HepG2 (cell line): Measurements from ENCODE around the gene KIRREL3. TPM values are rescaled to one million over a fixed set of nuclear protein-coding genes. Genes with fewer than 3 reads are reported as not detected.

Source experiments
- ATAC-seq: fragments of 200-7000 bp; cut with Tn5 transposase; 3 replicates; pipeline ENCODE4 v1.9.1; 2020; ENCODE audit warnings: mild to moderate bottlenecking, moderate library complexity
- BruUV-seq: library from RNA; stranded (reverse); fragments of 400-500 nt; replicated peaks from 2 replicates; lab custom pipeline; 2021; lab: Mats Ljungman, UMichigan
- CTCF ChIA-PET: fragments of 300-600 bp; formaldehyde crosslinking; extraction: SDS; loops from one replicate; lab custom pipeline; 2021; ENCODE audit warnings: low total read pairs, inconsistent platforms, low intra/inter-chr PET ratio; lab: Yijun Ruan, JAX
- POLR2A ChIA-PET: fragments of 350-600 bp; sonication (Branson Sonifier 250); formaldehyde crosslinking; loops from one replicate; lab custom pipeline; 2020; ENCODE audit warnings: antibody characterized with exemption, inconsistent platforms; lab: Yijun Ruan, JAX
- DNase-seq: peaks from one replicate; pipeline ENCODE4 v3.0.0-alpha.2; 2015; ENCODE audit warnings: low spot score
- FAIRE-seq: peaks from 3 replicates; lab custom pipeline; 2011; peaks lifted over from hg19 to GRCh38; lab: Jason Lieb, UNC
- H2AFZ ChIP-seq: one replicate; pipeline ENCODE4 v1.6.1; 2011; ENCODE audit warnings: low read length, inconsistent platforms
- H3K27ac ChIP-seq: fragments of 300-600 bp; 3 replicates; pipeline ENCODE4 v1.8.0; 2011; ENCODE audit warnings: mixed run types, mild to moderate bottlenecking, mixed read lengths, low read length, inconsistent platforms; ENCODE audit not compliant: insufficient read depth; ENCODE audit errors: extremely low read length
- H3K27me3 ChIP-seq, 2 experiments: fragments of 200-600 bp in 1 of 2; 2 replicates in 1 of 2; 3 replicates in 1 of 2; pipeline versions ENCODE4 v1.6.0 to v1.8.0; 2011; ENCODE audit warnings: low read length in 2 of 2, mild to moderate bottlenecking in 2 of 2, moderate library complexity in 2 of 2, inconsistent platforms in 1 of 2; ENCODE audit not compliant: insufficient read depth in 2 of 2, control insufficient read depth in 1 of 2
- H3K36me3 ChIP-seq, 2 experiments: fragments of 200-600 bp in 1 of 2; replicated peaks in 1 of 2; 2 replicates in 1 of 2; 3 replicates in 1 of 2; pipeline versions ENCODE4 v1.5.1 to v1.8.0; 2011; ENCODE audit warnings: low read length in 2 of 2, inconsistent platforms in 1 of 2; ENCODE audit not compliant: insufficient read depth in 2 of 2, control insufficient read depth in 1 of 2
- H3K4me1 ChIP-seq: 2 replicates; pipeline ENCODE4 v1.5.1; 2012; ENCODE audit warnings: low read length, inconsistent platforms; ENCODE audit not compliant: insufficient read depth
- H3K4me2 ChIP-seq: 2 replicates; pipeline ENCODE4 v1.6.0; 2011; ENCODE audit warnings: low read depth, low read length, inconsistent platforms
- H3K4me3 ChIP-seq, 3 experiments: fragments of 200-600 bp in 1 of 3; sonication (generic), shearing (Covaris generic) in 1 of 3; replicated peaks in 1 of 3; 2 replicates each; pipeline ENCODE4 v1.5.1; 2011 to 2016; ENCODE audit warnings: low read length in 3 of 3, inconsistent platforms in 2 of 3, low read depth in 2 of 3, mild to moderate bottlenecking in 2 of 3, control low read depth in 1 of 3, mixed read lengths in 1 of 3; ENCODE audit not compliant: insufficient read depth in 1 of 3
- H3K79me2 ChIP-seq: one replicate; pipeline ENCODE4 v1.6.1; 2011; ENCODE audit warnings: low read length, inconsistent platforms; ENCODE audit not compliant: insufficient read depth
- H3K9ac ChIP-seq: 2 replicates; pipeline ENCODE4 v1.6.0; 2011; ENCODE audit warnings: mild to moderate bottlenecking, low read depth, low read length, inconsistent platforms; ENCODE audit not compliant: insufficient read depth
- H3K9me3 ChIP-seq: 2 replicates; pipeline ENCODE4 v1.5.1; 2012; ENCODE audit warnings: mild to moderate bottlenecking, low read length
- H4K20me1 ChIP-seq: 2 replicates; pipeline ENCODE4 v1.6.0; 2011; ENCODE audit warnings: inconsistent platforms, mild to moderate bottlenecking, low read length, moderate library complexity; ENCODE audit not compliant: insufficient read depth
- ETV6 ChIP-seq: sonication (generic); formaldehyde crosslinking; conservative IDR thresholded peaks from 2 replicates; pipeline ENCODE4 v1.4.0; 2020; ENCODE audit warnings: missing genetic modification reagents
- HMG20B ChIP-seq: conservative IDR thresholded peaks from 2 replicates; pipeline ENCODE4 v1.6.1; 2016; ENCODE audit warnings: missing genetic modification reagents, missing compliant biosample characterization
- HOXA3 ChIP-seq: sonication (generic); formaldehyde crosslinking; IDR thresholded peaks from 2 replicates; pipeline ENCODE4 v1.5.0; 2020; ENCODE audit warnings: missing genetic modification reagents
- MIXL1 ChIP-seq: IDR thresholded peaks from 2 replicates; pipeline ENCODE4 v1.6.1; 2016
- PPARG ChIP-seq: conservative IDR thresholded peaks from 2 replicates; pipeline ENCODE4 v1.6.1; 2016; ENCODE audit warnings: missing biosample characterization, missing genetic modification reagents
- RBM39 ChIP-seq: fragments of 200-400 bp; formaldehyde crosslinking; IDR thresholded peaks from one replicate; pipeline ENCODE4 v1.6.1; 2018; ENCODE audit warnings: antibody characterized with exemption, mild to moderate bottlenecking, low read depth, low read length; ENCODE audit not compliant: poor library complexity, severe bottlenecking
- SCMH1 ChIP-seq: sonication (generic); formaldehyde crosslinking; IDR thresholded peaks from 2 replicates; pipeline ENCODE4 v1.9.0; 2021; ENCODE audit warnings: missing genetic modification reagents, mild to moderate bottlenecking, borderline replicate concordance
- ZNF33A ChIP-seq: sonication (generic); formaldehyde crosslinking; IDR thresholded peaks from 2 replicates; pipeline ENCODE4 v1.5.1; 2020; ENCODE audit warnings: missing genetic modification reagents, mild to moderate bottlenecking, moderate library complexity, borderline replicate concordance
- ZNF678 ChIP-seq: sonication (generic); formaldehyde crosslinking; IDR thresholded peaks from 2 replicates; pipeline ENCODE4 v1.4.0; 2020; ENCODE audit warnings: mild to moderate bottlenecking, missing genetic modification reagents
- ZNF772 ChIP-seq: sonication (generic); formaldehyde crosslinking; IDR thresholded peaks from 2 replicates; pipeline ENCODE4 v1.5.0; 2020; ENCODE audit warnings: mild to moderate bottlenecking, missing genetic modification reagents
- ZNF878 ChIP-seq: sonication (generic); formaldehyde crosslinking; IDR thresholded peaks from 2 replicates; pipeline ENCODE4 v1.8.1; 2023; ENCODE audit warnings: mild to moderate bottlenecking, missing genetic modification reagents, moderate library complexity
- WGBS: methylation state at CpG from one replicate; pipeline ENCODE4 v1.1.6; 2017; ENCODE audit warnings: low lambda C conversion rate; 5-methylcytosine and 5-hydroxymethylcytosine counted together
- in situ Hi-C: cut with HindIII; loops from 2 replicates; pipeline ENCODE4 v1.10.0; 2017; ENCODE audit warnings: low pct_unique_long_range_greater_than_20kb; ENCODE audit not compliant: extremely low pct_ligation_motif_present
- intact Hi-C: fragments of 100-400 bp; cut with micrococcal nuclease; formaldehyde crosslinking; loops from one replicate; pipeline ENCODE4 v1.10.0; 2022; ENCODE audit not compliant: unreplicated experiment
- polyA plus RNA-seq, 8 experiments: library from polyadenylated mRNA; depleted of rRNA in 3 of 8; stranded (reverse) in 7 of 8; unstranded in 1 of 8; fragments of >200 nt; fragmentation: Illumina TruSeq in 4 of 8; extraction: Trizol in 4 of 8; gene quantifications; 2 replicates each; pipeline versions ENCODE4 v1.2.1 to v1.2.3, GENCODE V29; 2011 to 2016; ENCODE audit warnings: low read depth in 4 of 8, missing spikeins in 1 of 8, mixed read lengths in 1 of 8; ENCODE audit not compliant: insufficient read depth in 1 of 8
- total RNA-seq, 5 experiments: library from RNA; depleted of rRNA; stranded (reverse); fragments of >200 nt; fragmentation: Illumina TruSeq; extraction: Trizol; gene quantifications; 2 replicates each; pipeline ENCODE4 v1.2.3, GENCODE V29; 2016; ENCODE audit warnings: low read depth in 1 of 5
- TF ChIP-seq, protein P1 (sequence below): sonication (generic); formaldehyde crosslinking; IDR thresholded peaks from 2 replicates; pipeline ENCODE4 v1.5.0; 2020; ENCODE audit warnings: missing genetic modification reagents
- TF ChIP-seq, protein P2 (sequence below): sonication (generic); formaldehyde crosslinking; IDR thresholded peaks from 2 replicates; pipeline ENCODE4 v1.5.0; 2020; ENCODE audit warnings: mild to moderate bottlenecking, missing genetic modification reagents

Gene KIRREL3
- total and polyA plus RNA-seq, 2 of the 13 experiments (the other 11 are each of a cell fraction or from before 2014, with no cell fraction given): not detected

DNA sequence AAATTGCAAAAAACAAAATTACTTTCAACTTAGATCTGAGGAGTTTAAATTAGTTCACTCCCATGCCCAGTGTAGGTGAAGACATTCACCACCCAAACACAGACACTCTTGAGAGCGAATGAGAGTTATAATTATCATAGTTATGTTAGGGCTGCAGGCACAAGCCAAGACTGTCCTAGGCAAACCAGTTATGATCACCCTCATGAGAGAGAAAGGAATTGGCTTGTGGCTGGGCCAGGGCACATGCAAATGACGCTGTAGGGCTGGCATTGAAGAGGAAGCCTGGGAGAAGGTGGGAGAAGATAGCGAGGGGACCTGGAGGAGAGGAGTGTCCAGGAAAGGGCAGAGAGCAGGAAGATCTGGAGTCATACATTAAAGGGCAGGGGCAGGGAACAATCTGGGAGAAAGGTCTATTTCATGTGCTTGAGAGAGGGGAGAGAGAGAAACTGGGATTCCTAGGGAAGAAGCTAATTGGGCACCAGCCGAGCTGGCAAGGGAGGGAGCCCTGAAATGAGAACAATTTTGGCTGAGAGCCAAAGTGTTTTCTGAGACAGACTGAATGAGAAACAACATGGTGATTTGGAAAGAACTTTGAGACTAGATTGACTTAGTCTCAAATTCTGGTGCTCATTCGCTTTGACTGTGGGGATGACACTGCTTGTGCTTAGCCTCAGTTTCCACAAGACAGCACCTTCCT, 279.9 kb downstream of the KIRREL3 start:
- in situ Hi-C loops (no loop called here), intact Hi-C loops (no loop called here)
- Histone ChIP-seq H3K27ac (no peak overlapping the region), H3K9me3 (no peaks in the 10 kb centered on the region), H3K4me1 (no peaks in the 10 kb centered on the region), H3K27me3 (peaks cover 0 to 22% of the 10 kb centered on the region in 2 experiments; a peak in 1 of 5 replicates), H3K4me2 (no peak overlapping the region), H3K79me2 (no peaks in the 10 kb centered on the region), H4K20me1 (no peaks in the 10 kb centered on the region), H3K36me3 (no peaks in the 10 kb centered on the region), H3K4me3 (no peak overlapping the region), H3K9ac (no peak overlapping the region), H2AFZ (no peak overlapping the region)
- 11% methylated on average over 5 of the region's 5 CpGs for WGBS
- DNase-seq: no peak
- ChIA-PET CTCF (no interaction called here), POLR2A (no interaction called here)
- no peak for TF ChIP-seq ZNF878 (CRISPR knock-in tag)
- TF ChIP-seq SCMH1 (CRISPR knock-in tag): no peak
- no peak for TF ChIP-seq PPARG (CRISPR knock-in tag)
- TF ChIP-seq, protein P1, sequence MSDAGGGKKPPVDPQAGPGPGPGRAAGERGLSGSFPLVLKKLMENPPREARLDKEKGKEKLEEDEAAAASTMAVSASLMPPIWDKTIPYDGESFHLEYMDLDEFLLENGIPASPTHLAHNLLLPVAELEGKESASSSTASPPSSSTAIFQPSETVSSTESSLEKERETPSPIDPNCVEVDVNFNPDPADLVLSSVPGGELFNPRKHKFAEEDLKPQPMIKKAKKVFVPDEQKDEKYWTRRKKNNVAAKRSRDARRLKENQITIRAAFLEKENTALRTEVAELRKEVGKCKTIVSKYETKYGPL (CRISPR knock-in tag): no peak
- TF ChIP-seq ZNF678 (CRISPR knock-in tag): no peak
- TF ChIP-seq HOXA3 (CRISPR knock-in tag): no peak
- TF ChIP-seq RBM39: no peak
- no peak for TF ChIP-seq ZNF33A (CRISPR knock-in tag)
- TF ChIP-seq ZNF772: no peak
- no peak for TF ChIP-seq ETV6 (CRISPR knock-in tag)
- TF ChIP-seq MIXL1: no peak
- TF ChIP-seq HMG20B (CRISPR knock-in tag): no peak
- TF ChIP-seq, protein P2, sequence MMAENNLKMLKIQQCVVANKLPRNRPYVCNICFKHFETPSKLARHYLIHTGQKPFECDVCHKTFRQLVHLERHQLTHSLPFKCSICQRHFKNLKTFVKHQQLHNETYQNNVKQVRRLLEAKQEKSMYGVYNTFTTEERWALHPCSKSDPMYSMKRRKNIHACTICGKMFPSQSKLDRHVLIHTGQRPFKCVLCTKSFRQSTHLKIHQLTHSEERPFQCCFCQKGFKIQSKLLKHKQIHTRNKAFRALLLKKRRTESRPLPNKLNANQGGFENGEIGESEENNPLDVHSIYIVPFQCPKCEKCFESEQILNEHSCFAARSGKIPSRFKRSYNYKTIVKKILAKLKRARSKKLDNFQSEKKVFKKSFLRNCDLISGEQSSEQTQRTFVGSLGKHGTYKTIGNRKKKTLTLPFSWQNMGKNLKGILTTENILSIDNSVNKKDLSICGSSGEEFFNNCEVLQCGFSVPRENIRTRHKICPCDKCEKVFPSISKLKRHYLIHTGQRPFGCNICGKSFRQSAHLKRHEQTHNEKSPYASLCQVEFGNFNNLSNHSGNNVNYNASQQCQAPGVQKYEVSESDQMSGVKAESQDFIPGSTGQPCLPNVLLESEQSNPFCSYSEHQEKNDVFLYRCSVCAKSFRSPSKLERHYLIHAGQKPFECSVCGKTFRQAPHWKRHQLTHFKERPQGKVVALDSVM: no peak
- no TSS peak for BruUV-seq
- ATAC-seq: no peak
- no peak for FAIRE-seq
